ENCODE data around the gene FAM110C. TPM values are rescaled to one million over a fixed set of nuclear protein-coding genes. Genes with fewer than 3 reads are reported as not detected.

Gene FAM110C
- total and polyA plus RNA-seq, 2 donors (not counting 1 experiment from before 2014, with no cell fraction given): not detected

GRCh38 chr2:10222-10875, 36.0 kb downstream of the FAM110C start:
- H3K9ac ChIP-seq (ENCODE audit: insufficient read depth, low read length): no peak overlapping the region
- H2AFZ ChIP-seq (ENCODE audit: low read length): no peak overlapping the region
- no peak overlapping the region for H3K4me2 ChIP-seq (ENCODE audit: extremely low read depth, insufficient read depth, low read length)
- DNase-seq (ENCODE audit: low read depth in 2 of 2): peak; percentile 10 to 11
- H3K27ac ChIP-seq (ENCODE audit: insufficient read depth, low read length): no peak overlapping the region
- TF ChIP-seq EZH2 (IDR thresholded peaks at IDR 0.05; ENCODE audit: low read length, missing control alignments): no peak
- TF ChIP-seq CTCF (conservative IDR thresholded peaks at IDR 0.05 in 1 of 2, IDR thresholded peaks at IDR 0.05 in 1 of 2; ENCODE audit: low read depth in 1 of 2, low read length in 2 of 2): no peak
- H3K4me3 ChIP-seq (replicated peaks in 1 of 4; ENCODE audit: control extremely low read depth in 1 of 4, insufficient read depth in 1 of 4, low read depth in 3 of 4, low read length in 4 of 4): no peak overlapping the region
- no peaks in the 10 kb centered on the region for H3K36me3 ChIP-seq (ENCODE audit: control insufficient read depth, insufficient read depth, low read length)
- H3K79me2 ChIP-seq (ENCODE audit: control insufficient read depth, insufficient read depth, low read length): no peaks in the 10 kb centered on the region
- H3K4me1 ChIP-seq (ENCODE audit: control insufficient read depth, extremely low read depth, insufficient read depth, low read length): no peaks in the 10 kb centered on the region
- H4K20me1 ChIP-seq (ENCODE audit: control insufficient read depth, extremely low read depth, insufficient read depth, low read length): no peaks in the 10 kb centered on the region
- H3K27me3 ChIP-seq (ENCODE audit: control insufficient read depth, insufficient read depth, low read length): no peaks in the 10 kb centered on the region
- H3K9me3 ChIP-seq (ENCODE audit: control insufficient read depth, insufficient read depth, low read depth, low read length): no peaks in the 10 kb centered on the region

Other genes with a start within 250 kb of the FAM110C start
- gene SH3YL1, start 217.5 kb upstream of the FAM110C start, total RNA-seq: 28.5 and 36.5 TPM in 2 replicates
- gene SH3YL1, start 217.5 kb upstream of the FAM110C start, polyA plus RNA-seq: 25.2 and 37.9 TPM in 2 replicates
- 86.9 and 89.9 TPM in 2 replicates for gene ACP1, start 218.4 kb upstream of the FAM110C start, total RNA-seq
- gene ACP1, start 218.4 kb upstream of the FAM110C start, polyA plus RNA-seq: 120 and 124 TPM in 2 replicates
- 0.17 TPM in 1 of 2 replicates, not detected in the other for gene ALKAL2, start 241.6 kb upstream of the FAM110C start, total RNA-seq
- gene ALKAL2, start 241.6 kb upstream of the FAM110C start, polyA plus RNA-seq: 0.58 TPM in 1 of 2 replicates, not detected in the other